Measurements from ENCODE around the gene WDR18. TPM values are rescaled to one million over a fixed set of nuclear protein-coding genes. Genes with fewer than 3 reads are reported as not detected.

The WDR18 gene
- total and polyA plus RNA-seq, 4 donors: 36.6 to 60.2 (median 45.7) TPM

DNA sequence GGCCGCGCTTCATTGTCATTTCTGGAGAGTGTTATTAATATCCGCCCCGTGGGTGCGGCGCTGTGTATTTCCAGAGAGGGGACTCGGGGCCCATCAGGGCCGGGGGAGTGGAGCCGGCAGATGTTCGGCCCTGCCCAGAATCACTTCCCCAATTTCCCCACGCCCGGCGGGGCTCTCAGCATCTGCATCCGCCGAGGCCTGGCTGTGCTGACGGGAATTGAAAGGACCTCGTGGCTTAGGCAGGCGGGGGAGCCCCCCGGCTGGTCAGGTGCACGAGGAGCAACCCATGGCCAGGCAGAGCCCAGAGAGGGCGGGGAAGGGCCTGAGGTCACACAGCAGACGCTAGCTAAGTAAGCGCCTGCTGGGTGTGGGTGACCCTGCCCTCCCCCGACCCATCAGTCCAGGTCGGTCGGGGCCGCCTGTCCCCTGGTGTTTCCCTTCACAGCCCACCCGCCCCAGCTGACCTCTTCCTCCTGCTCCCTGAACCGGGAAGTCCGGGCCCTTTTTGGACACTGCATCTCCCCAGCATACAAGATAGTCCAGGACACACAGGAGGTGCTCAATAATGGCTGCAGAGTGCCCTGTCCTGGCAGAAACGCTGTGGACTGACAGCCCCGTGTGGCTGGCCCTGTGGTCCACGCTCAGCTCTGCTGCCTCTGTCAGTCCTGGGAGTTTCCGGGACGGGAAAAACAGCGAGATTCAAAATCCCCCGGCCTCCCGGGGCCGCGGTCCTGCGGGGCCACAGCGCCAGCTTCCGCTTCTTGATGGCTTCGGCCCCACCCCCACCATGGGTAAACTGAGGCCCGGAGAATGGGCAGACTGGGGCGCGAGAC is 36.2 kb upstream of the WDR18 start:
- 53 to 77% methylated on average over 45 to 47 of the region's 47 CpGs for WGBS, 2 donors
- Histone ChIP-seq H3K27me3 (ENCODE audit: control insufficient read depth in 3 of 3, insufficient read depth in 3 of 3, low read length in 2 of 3) (no peaks in the 10 kb centered on the region), H3K9ac (ENCODE audit: insufficient read depth in 1 of 2, low read length in 2 of 2) (no peak overlapping the region), H3K36me3 (ENCODE audit: control insufficient read depth in 4 of 4, insufficient read depth in 4 of 4, low read length in 4 of 4) (peaks cover 0 to 6% (median 3%) of the 10 kb centered on the region in 4 donors), H3K27ac (ENCODE audit: low read depth in 1 of 2, low read length in 1 of 2) (no peak overlapping the region), H3K9me3 (ENCODE audit: control insufficient read depth in 4 of 4, insufficient read depth in 3 of 4, low read length in 3 of 4) (peaks cover 0 to 2% (median 0%) of the 10 kb centered on the region in 4 donors), H3K4me1 (ENCODE audit: control insufficient read depth in 5 of 5, insufficient read depth in 5 of 5, low read length in 5 of 5) (peaks cover 0 to 22% (median 3%) of the 10 kb centered on the region in 5 donors), H3K4me3 (no peak overlapping the region)
- ATAC-seq (ENCODE audit: insufficient read depth, low FRiP score): peak; percentile 54
- peak in 1 of 3 donors; percentile 26 for DNase-seq
- TF ChIP-seq, protein P1, sequence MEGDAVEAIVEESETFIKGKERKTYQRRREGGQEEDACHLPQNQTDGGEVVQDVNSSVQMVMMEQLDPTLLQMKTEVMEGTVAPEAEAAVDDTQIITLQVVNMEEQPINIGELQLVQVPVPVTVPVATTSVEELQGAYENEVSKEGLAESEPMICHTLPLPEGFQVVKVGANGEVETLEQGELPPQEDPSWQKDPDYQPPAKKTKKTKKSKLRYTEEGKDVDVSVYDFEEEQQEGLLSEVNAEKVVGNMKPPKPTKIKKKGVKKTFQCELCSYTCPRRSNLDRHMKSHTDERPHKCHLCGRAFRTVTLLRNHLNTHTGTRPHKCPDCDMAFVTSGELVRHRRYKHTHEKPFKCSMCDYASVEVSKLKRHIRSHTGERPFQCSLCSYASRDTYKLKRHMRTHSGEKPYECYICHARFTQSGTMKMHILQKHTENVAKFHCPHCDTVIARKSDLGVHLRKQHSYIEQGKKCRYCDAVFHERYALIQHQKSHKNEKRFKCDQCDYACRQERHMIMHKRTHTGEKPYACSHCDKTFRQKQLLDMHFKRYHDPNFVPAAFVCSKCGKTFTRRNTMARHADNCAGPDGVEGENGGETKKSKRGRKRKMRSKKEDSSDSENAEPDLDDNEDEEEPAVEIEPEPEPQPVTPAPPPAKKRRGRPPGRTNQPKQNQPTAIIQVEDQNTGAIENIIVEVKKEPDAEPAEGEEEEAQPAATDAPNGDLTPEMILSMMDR (IDR thresholded peaks at IDR 0.05; ENCODE audit: control extremely low read depth, extremely low read depth): no peak

DNA sequence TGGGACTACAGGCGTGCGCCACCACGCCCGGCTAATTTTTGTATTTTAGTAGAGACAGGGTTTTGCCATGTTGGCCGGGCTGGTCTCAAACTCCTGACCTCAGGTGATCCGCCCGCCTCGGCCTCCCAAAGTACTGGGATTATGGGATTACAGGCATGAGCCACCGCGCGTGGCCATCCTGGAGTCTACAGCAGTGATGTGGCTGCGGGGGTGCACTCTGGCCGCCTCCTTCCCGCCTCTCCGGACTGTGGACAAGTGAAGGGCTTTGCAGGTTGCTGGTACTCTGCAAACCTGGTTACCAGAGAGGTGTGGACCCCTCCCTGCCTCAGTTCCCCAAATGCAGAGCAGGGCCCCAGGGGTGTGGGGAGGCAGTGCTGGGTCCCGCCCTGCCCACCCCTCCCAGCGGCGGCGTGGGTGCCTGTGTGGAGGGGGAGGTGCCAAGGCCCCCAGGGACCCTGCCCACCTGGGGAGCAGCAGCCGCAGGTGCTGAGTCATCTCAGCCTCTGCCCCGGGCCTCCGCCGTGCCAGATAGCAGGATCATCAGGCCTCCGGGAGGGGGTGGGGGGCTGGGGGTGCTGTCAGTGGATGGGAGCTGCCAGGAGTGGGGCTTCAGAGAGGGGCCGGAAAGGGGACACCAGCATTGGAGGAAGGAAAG is 35.2 kb upstream of the WDR18 start:
- 75 to 89% methylated on average over 22 to 25 of the region's 25 CpGs for WGBS, 2 donors
- TF ChIP-seq, protein P1 (IDR thresholded peaks at IDR 0.05; ENCODE audit: control extremely low read depth, extremely low read depth): no peak
- ATAC-seq (ENCODE audit: insufficient read depth, low FRiP score): no peak
- Histone ChIP-seq H3K27me3 (ENCODE audit: control insufficient read depth in 3 of 3, insufficient read depth in 3 of 3, low read length in 2 of 3) (no peaks in the 10 kb centered on the region), H3K36me3 (ENCODE audit: control insufficient read depth in 4 of 4, insufficient read depth in 4 of 4, low read length in 4 of 4) (peaks cover 0 to 6% (median 0%) of the 10 kb centered on the region in 4 donors), H3K27ac (ENCODE audit: low read depth in 1 of 2, low read length in 1 of 2) (no peak overlapping the region), H3K4me3 (no peak overlapping the region), H3K9ac (ENCODE audit: insufficient read depth in 1 of 2, low read length in 2 of 2) (no peak overlapping the region), H3K9me3 (ENCODE audit: control insufficient read depth in 4 of 4, insufficient read depth in 3 of 4, low read length in 3 of 4) (peaks cover 0 to 2% (median 0%) of the 10 kb centered on the region in 4 donors), H3K4me1 (ENCODE audit: control insufficient read depth in 5 of 5, insufficient read depth in 5 of 5, low read length in 5 of 5) (peaks cover 0 to 32% (median 7%) of the 10 kb centered on the region in 5 donors)
- no peak for DNase-seq

DNA sequence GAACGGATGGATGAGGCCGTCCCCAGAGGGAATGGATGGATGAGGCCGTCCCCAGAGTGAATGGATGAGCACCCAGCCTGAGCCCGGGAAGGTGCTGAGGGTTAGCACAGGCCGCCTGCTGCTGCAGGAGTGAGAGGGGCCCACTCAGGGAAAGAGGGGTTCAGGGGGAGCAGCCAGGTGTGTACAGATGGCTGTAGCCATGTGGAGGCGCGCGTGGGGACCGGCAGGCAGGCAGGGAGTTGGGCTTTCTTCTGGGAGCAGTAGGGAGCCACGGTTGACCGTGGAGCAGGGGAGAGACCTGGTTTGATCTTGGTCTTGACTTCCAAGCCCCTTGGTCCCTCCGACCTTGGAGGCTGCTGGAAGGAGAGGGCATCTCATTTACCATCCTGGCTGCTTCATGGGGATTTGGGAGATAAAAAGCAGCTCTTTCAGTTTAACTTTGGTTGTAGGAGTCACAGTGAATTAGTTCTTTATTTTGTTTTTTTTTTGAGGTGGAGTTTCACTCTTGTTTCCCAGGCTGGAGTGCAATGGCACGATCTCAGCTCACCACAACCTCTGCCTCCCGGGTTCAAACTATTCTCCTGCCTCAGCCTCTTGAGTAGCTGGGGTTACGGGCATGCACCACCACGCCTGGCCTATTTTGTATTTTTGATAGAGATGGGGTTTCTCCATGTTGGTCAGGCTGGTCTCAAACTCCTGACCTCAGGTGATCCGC is 33.6 kb upstream of the WDR18 start:
- 87 to 90% methylated on average over 17 of the region's 17 CpGs for WGBS, 2 donors
- peaks cover 0 to 28% (median 7%) of the 10 kb centered on the region in 5 donors for H3K4me1 ChIP-seq (ENCODE audit: control insufficient read depth in 5 of 5, insufficient read depth in 5 of 5, low read length in 5 of 5)
- no peaks in the 10 kb centered on the region for H3K9me3 ChIP-seq (ENCODE audit: control insufficient read depth in 4 of 4, insufficient read depth in 3 of 4, low read length in 3 of 4)
- H3K4me3 ChIP-seq: no peak overlapping the region
- H3K9ac ChIP-seq (ENCODE audit: insufficient read depth in 1 of 2, low read length in 2 of 2): no peak overlapping the region
- H3K36me3 ChIP-seq (ENCODE audit: control insufficient read depth in 4 of 4, insufficient read depth in 4 of 4, low read length in 4 of 4): peaks cover 0 to 6% (median 0%) of the 10 kb centered on the region in 4 donors
- DNase-seq: no peak
- H3K27me3 ChIP-seq (ENCODE audit: control insufficient read depth in 3 of 3, insufficient read depth in 3 of 3, low read length in 2 of 3): no peaks in the 10 kb centered on the region
- no peak for ATAC-seq (ENCODE audit: insufficient read depth, low FRiP score)
- no peak overlapping the region for H3K27ac ChIP-seq (ENCODE audit: low read depth in 1 of 2, low read length in 1 of 2)
- TF ChIP-seq, protein P1 (IDR thresholded peaks at IDR 0.05; ENCODE audit: control extremely low read depth, extremely low read depth): no peak

Data from lung (tissue), 12 donors.